Measurements from ENCODE around the gene RETREG2. TPM values are rescaled to one million over a fixed set of nuclear protein-coding genes. Genes with fewer than 3 reads are reported as not detected.

RETREG2 gene
- total RNA-seq, 1 donor from 2014 or later = 54.1 TPM

Other genes starting within 250 kb of the RETREG2 start
- gene CDK5R2, start 218.6 kb upstream of the RETREG2 start, total RNA-seq = not detected in 2 replicates
- not detected in 2 replicates for gene FEV, start 193.1 kb upstream of the RETREG2 start, total RNA-seq
- gene CRYBA2, start 184.9 kb upstream of the RETREG2 start, total RNA-seq = not detected in 2 replicates
- gene CFAP65, start 136.8 kb upstream of the RETREG2 start, total RNA-seq = not detected in 2 replicates
- not detected in 2 replicates for gene IHH, start 117.4 kb upstream of the RETREG2 start, total RNA-seq
- gene NHEJ1, start 17.5 kb upstream of the RETREG2 start, total RNA-seq = 20.7 and 22.8 TPM in 2 replicates
- 1.8 and 2.3 TPM in 2 replicates for gene SLC23A3, start 8.2 kb upstream of the RETREG2 start, total RNA-seq
- gene CNPPD1, start 1.4 kb upstream of the RETREG2 start, total RNA-seq = 62.0 and 62.6 TPM in 2 replicates
- 36.7 and 37.4 TPM in 2 replicates for gene ZFAND2B, start 28.5 kb downstream of the RETREG2 start, total RNA-seq
- 28.8 TPM in 2 replicates for gene ABCB6, start 40.7 kb downstream of the RETREG2 start, total RNA-seq
- 61.6 and 67.2 TPM in 2 replicates for gene ATG9A, start 51.4 kb downstream of the RETREG2 start, total RNA-seq
- 144 and 149 TPM in 2 replicates for gene ANKZF1, start 51.5 kb downstream of the RETREG2 start, total RNA-seq
- 4.6 and 4.9 TPM in 2 replicates for gene GLB1L, start 67.2 kb downstream of the RETREG2 start, total RNA-seq
- 29.1 and 31.7 TPM in 2 replicates for gene STK16, start 67.2 kb downstream of the RETREG2 start, total RNA-seq
- not detected in 2 replicates for gene TUBA4B, start 75.0 kb downstream of the RETREG2 start, total RNA-seq
- 235 and 240 TPM in 2 replicates for gene TUBA4A, start 75.6 kb downstream of the RETREG2 start, total RNA-seq
- 49.7 and 52.4 TPM in 2 replicates for gene DNAJB2, start 101.1 kb downstream of the RETREG2 start, total RNA-seq
- gene PTPRN, start 131.1 kb downstream of the RETREG2 start, total RNA-seq = 0.07 TPM in 1 of 2 replicates, not detected in the other
- not detected in 2 replicates for gene RESP18, start 154.5 kb downstream of the RETREG2 start, total RNA-seq
- gene DNPEP, start 209.6 kb downstream of the RETREG2 start, total RNA-seq = 129 and 148 TPM in 2 replicates
- gene DES, start 240.1 kb downstream of the RETREG2 start, total RNA-seq = not detected in 2 replicates

All from activated CD4-positive, alpha-beta T cell treated with anti-CD3 and anti-CD28 coated beads, Interleukin-2, amount 10 ng/mL, durations not matched to agents 24 days and 14 days (primary cell).